ENCODE results near the gene PRPS2.

The PRPS2 gene

DNA sequence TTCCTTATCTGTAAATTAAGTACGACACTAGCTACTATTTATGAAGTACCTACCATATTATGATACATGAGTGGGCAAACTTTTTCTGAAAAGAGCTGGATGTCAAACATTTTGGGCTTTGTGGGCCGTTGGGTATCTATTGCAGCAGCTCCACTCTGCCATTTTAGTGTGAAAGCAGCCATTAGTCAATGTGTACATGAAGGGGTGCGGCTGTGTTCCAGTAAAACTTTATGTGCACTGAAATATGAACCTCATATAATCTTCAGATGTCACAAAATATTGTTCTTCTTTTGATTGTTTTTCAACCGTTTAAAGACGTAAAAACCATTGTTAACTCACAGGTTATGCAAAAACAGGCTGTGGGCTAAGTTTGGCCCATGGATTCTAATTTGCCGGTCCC, 14.1 kb downstream of the PRPS2 start:
- Histone ChIP-seq H3K36me3 (ENCODE audit: control insufficient read depth in 4 of 4, insufficient read depth in 4 of 4, low read length in 3 of 4) (peaks cover 2 to 24% (median 8%) of the 10 kb centered on the region in 4 experiments), H3K4me1 (ENCODE audit: control extremely low read depth in 1 of 4, control insufficient read depth in 4 of 4, insufficient read depth in 4 of 4, low read length in 3 of 4) (peaks cover 0 to 19% (median 5%) of the 10 kb centered on the region in 4 experiments), H3K4me3 (ENCODE audit: control insufficient read depth in 1 of 7, extremely low read depth in 1 of 7, insufficient read depth in 4 of 7, low read depth in 2 of 7, low read length in 6 of 7) (no peak overlapping the region), H3K9me3 (ENCODE audit: control extremely low read depth in 1 of 5, control insufficient read depth in 4 of 5, insufficient read depth in 2 of 5, low read depth in 1 of 5, low read length in 4 of 5) (no peaks in the 10 kb centered on the region), H3K27ac (ENCODE audit: insufficient read depth in 1 of 2, low read depth in 1 of 2, low read length in 2 of 2, poor library complexity in 1 of 2, severe bottlenecking in 2 of 2) (no peak overlapping the region), H3K27me3 (replicated peaks in 2 of 5; ENCODE audit: control insufficient read depth in 4 of 5, insufficient read depth in 5 of 5, low read length in 4 of 5) (no peaks in the 10 kb centered on the region)
- CTCF ChIA-PET: interaction anchor here (1.0 to 2.0 kb wide), 2 partner anchors 33 to 89 kb away, joined by 5 to 6 read pairs; no protein-coding TSS in a partner anchor
- no peak for DNase-seq
- 87% methylated on average over 5 of the region's 6 CpGs for WGBS (ENCODE audit: insufficient coverage)
- POLR2A ChIA-PET: no interaction called here

DNA sequence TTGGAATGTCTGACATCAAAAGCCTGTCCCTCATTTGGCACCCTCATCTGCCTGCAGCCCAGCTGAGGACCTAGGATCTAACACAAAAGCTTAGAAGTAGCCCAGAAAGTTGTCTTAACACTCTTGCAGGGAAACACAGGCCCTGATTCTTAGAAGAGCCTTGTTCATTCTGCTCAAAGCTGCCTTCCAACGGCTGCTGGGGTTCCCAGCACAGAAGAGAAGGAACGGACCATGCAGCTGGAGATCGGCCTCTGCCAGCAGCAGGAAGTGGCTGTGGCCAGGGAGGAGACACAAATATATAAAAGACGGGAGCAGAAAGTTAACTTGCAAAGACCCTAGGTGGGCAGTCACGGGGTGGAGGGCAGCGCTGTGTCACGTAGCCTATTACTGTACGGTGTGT, 20.4 kb downstream of the PRPS2 start:
- no peak overlapping the region for H3K27ac ChIP-seq (ENCODE audit: insufficient read depth in 1 of 2, low read depth in 1 of 2, low read length in 2 of 2, poor library complexity in 1 of 2, severe bottlenecking in 2 of 2)
- no peak overlapping the region for H3K4me3 ChIP-seq (ENCODE audit: control insufficient read depth in 1 of 7, extremely low read depth in 1 of 7, insufficient read depth in 4 of 7, low read depth in 2 of 7, low read length in 6 of 7)
- CTCF ChIA-PET: no interaction called here
- H3K27me3 ChIP-seq (replicated peaks in 2 of 5; ENCODE audit: control insufficient read depth in 4 of 5, insufficient read depth in 5 of 5, low read length in 4 of 5): peaks cover 0 to 5% (median 0%) of the 10 kb centered on the region in 5 experiments
- peaks cover 2 to 32% (median 11%) of the 10 kb centered on the region in 4 experiments for H3K36me3 ChIP-seq (ENCODE audit: control insufficient read depth in 4 of 4, insufficient read depth in 4 of 4, low read length in 3 of 4)
- no peaks in the 10 kb centered on the region for H3K9me3 ChIP-seq (ENCODE audit: control extremely low read depth in 1 of 5, control insufficient read depth in 4 of 5, insufficient read depth in 2 of 5, low read depth in 1 of 5, low read length in 4 of 5)
- no peak for DNase-seq
- POLR2A ChIA-PET: interaction anchor here (0.6 kb wide), 1 partner anchor 487 kb away, joined by 3 read pairs; no protein-coding TSS in a partner anchor
- 79% methylated on average over 8 of the region's 8 CpGs for WGBS (ENCODE audit: insufficient coverage)
- H3K4me1 ChIP-seq (ENCODE audit: control extremely low read depth in 1 of 4, control insufficient read depth in 4 of 4, insufficient read depth in 4 of 4, low read length in 3 of 4): peaks cover 0 to 2% (median 0%) of the 10 kb centered on the region in 4 experiments

DNA sequence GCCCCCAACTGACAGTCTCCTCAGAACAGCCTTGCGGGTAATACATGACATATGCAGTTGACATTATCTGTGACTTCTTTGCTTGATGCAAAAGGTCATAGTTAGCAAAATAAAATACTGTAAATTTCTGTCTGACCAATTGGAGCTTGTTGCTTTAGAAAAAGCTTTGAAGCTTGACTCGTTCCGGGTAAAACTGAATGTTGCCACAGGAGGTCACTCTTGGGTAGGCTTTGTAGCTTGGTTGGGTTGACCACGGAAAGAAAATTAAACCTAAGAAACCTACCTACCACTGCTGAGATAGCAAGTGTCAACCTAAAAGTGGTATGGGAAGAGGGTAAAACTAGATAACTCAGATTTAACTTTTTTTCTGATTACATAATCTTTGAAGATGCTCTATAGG, 23.2 kb downstream of the PRPS2 start:
- CTCF ChIA-PET: interaction anchor here (1.0 to 4.2 kb wide), 11 partner anchors 9 to 678 kb away, joined by 3 to 38 read pairs (median 5); no protein-coding TSS in a partner anchor
- no peak overlapping the region for H3K4me3 ChIP-seq (ENCODE audit: control insufficient read depth in 1 of 7, extremely low read depth in 1 of 7, insufficient read depth in 4 of 7, low read depth in 2 of 7, low read length in 6 of 7)
- DNase-seq: peak; percentile 49 to 77 (median 71)
- peaks cover 2 to 42% (median 17%) of the 10 kb centered on the region in 4 experiments for H3K36me3 ChIP-seq (ENCODE audit: control insufficient read depth in 4 of 4, insufficient read depth in 4 of 4, low read length in 3 of 4)
- POLR2A ChIA-PET: interaction anchor here (0.6 kb wide), 1 partner anchor 307 kb away, joined by 3 read pairs; no protein-coding TSS in a partner anchor
- H3K27me3 ChIP-seq (replicated peaks in 2 of 5; ENCODE audit: control insufficient read depth in 4 of 5, insufficient read depth in 5 of 5, low read length in 4 of 5): peaks cover 0 to 5% (median 0%) of the 10 kb centered on the region in 5 experiments
- H3K4me1 ChIP-seq (ENCODE audit: control extremely low read depth in 1 of 4, control insufficient read depth in 4 of 4, insufficient read depth in 4 of 4, low read length in 3 of 4): peaks cover 0 to 2% (median 0%) of the 10 kb centered on the region in 4 experiments
- WGBS (ENCODE audit: insufficient coverage): 22% methylated on average over 3 of the region's 4 CpGs
- no peaks in the 10 kb centered on the region for H3K9me3 ChIP-seq (ENCODE audit: control extremely low read depth in 1 of 5, control insufficient read depth in 4 of 5, insufficient read depth in 2 of 5, low read depth in 1 of 5, low read length in 4 of 5)
- H3K27ac ChIP-seq (ENCODE audit: insufficient read depth in 1 of 2, low read depth in 1 of 2, low read length in 2 of 2, poor library complexity in 1 of 2, severe bottlenecking in 2 of 2): no peak overlapping the region

DNA sequence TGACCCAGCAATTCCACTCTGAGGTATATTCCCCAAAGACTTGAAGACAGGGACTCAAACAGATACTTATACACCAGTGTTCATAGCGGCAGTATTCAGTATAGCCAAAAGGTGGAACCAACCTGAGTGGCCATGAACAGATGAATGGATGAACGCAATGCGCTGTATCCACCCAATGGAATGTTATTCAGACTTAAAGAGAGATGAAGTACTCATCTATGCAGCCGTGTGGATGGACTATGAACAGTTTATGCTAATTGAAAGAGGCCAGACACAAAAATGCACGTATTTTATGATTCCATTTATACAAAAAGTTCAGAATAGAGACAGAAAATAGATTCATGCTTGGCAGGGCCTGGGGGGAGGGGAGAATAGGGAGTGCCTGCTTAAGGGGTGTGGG, 26.3 kb downstream of the PRPS2 start:
- peaks cover 0 to 8% (median 0%) of the 10 kb centered on the region in 5 experiments for H3K27me3 ChIP-seq (replicated peaks in 2 of 5; ENCODE audit: control insufficient read depth in 4 of 5, insufficient read depth in 5 of 5, low read length in 4 of 5)
- H3K4me3 ChIP-seq (ENCODE audit: control insufficient read depth in 1 of 7, extremely low read depth in 1 of 7, insufficient read depth in 4 of 7, low read depth in 2 of 7, low read length in 6 of 7): no peak overlapping the region
- no peak overlapping the region for H3K27ac ChIP-seq (ENCODE audit: insufficient read depth in 1 of 2, low read depth in 1 of 2, low read length in 2 of 2, poor library complexity in 1 of 2, severe bottlenecking in 2 of 2)
- no peaks in the 10 kb centered on the region for H3K9me3 ChIP-seq (ENCODE audit: control extremely low read depth in 1 of 5, control insufficient read depth in 4 of 5, insufficient read depth in 2 of 5, low read depth in 1 of 5, low read length in 4 of 5)
- no peak for DNase-seq
- POLR2A ChIA-PET: no interaction called here
- no peaks in the 10 kb centered on the region for H3K4me1 ChIP-seq (ENCODE audit: control extremely low read depth in 1 of 4, control insufficient read depth in 4 of 4, insufficient read depth in 4 of 4, low read length in 3 of 4)
- CTCF ChIA-PET: no interaction called here
- peaks cover 4 to 38% (median 19%) of the 10 kb centered on the region in 4 experiments for H3K36me3 ChIP-seq (ENCODE audit: control insufficient read depth in 4 of 4, insufficient read depth in 4 of 4, low read length in 3 of 4)
- 71% methylated on average over 4 of the region's 5 CpGs for WGBS (ENCODE audit: insufficient coverage)

DNA sequence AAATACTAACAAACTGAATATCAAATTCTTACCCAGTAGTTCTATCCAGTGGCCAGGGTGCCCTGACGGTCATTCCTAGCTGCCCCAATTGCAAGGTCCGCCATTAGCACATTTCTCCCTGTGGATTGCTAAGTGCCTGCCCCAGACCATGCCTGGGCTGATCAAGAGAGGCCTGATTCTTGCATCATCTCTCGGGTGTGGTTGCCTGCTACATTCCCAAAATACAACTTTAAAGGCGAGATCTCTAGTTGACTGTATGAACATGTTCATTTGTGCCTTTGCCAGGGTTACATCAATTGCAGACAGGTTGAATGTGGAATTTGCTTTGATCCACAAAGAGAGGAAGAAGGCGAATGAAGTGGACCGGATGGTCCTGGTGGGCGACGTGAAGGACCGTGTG, 28.0 kb downstream of the PRPS2 start:
- CTCF ChIA-PET: interaction anchor here (0.6 to 1.6 kb wide), 3 partner anchors 72 to 127 kb away, joined by 3 to 7 read pairs (median 4); no protein-coding TSS in a partner anchor

DNA sequence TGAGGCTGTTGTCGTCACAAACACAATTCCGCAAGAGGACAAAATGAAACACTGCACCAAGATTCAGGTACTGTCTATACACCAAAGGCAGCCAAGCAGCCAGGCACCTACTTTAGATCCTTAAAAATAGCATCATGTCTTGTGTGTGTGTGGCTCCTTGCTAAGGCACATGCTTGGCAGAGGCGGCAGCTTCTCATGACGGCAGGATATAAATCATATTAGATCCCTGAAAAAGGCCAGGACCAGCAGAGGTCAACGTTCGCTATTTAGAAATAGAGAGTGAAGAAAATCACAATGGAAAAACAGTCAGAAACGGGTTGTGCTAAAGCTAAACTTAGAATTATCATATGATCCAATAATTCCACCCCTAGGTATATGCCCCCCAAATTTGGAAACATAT, 29.5 kb downstream of the PRPS2 start:
- Histone ChIP-seq H3K4me3 (ENCODE audit: control insufficient read depth in 1 of 7, extremely low read depth in 1 of 7, insufficient read depth in 4 of 7, low read depth in 2 of 7, low read length in 6 of 7) (no peak overlapping the region), H3K36me3 (ENCODE audit: control insufficient read depth in 4 of 4, insufficient read depth in 4 of 4, low read length in 3 of 4) (peaks cover 4 to 42% (median 21%) of the 10 kb centered on the region in 4 experiments), H3K27ac (ENCODE audit: insufficient read depth in 1 of 2, low read depth in 1 of 2, low read length in 2 of 2, poor library complexity in 1 of 2, severe bottlenecking in 2 of 2) (no peak overlapping the region), H3K4me1 (ENCODE audit: control extremely low read depth in 1 of 4, control insufficient read depth in 4 of 4, insufficient read depth in 4 of 4, low read length in 3 of 4) (no peaks in the 10 kb centered on the region), H3K9me3 (ENCODE audit: control extremely low read depth in 1 of 5, control insufficient read depth in 4 of 5, insufficient read depth in 2 of 5, low read depth in 1 of 5, low read length in 4 of 5) (no peaks in the 10 kb centered on the region), H3K27me3 (replicated peaks in 2 of 5; ENCODE audit: control insufficient read depth in 4 of 5, insufficient read depth in 5 of 5, low read length in 4 of 5) (peaks cover 0 to 3% (median 0%) of the 10 kb centered on the region in 5 experiments)
- DNase-seq: no peak
- WGBS (ENCODE audit: insufficient coverage): 95% methylated on average over 7 of the region's 7 CpGs
- CTCF ChIA-PET: interaction anchor here (1.6 kb wide), 1 partner anchor 76 kb away, joined by 4 read pairs; no protein-coding TSS in a partner anchor
- POLR2A ChIA-PET: no interaction called here

More for the DNA sequence above, 28.0 kb downstream of the PRPS2 start:
- H3K9me3 ChIP-seq (ENCODE audit: control extremely low read depth in 1 of 5, control insufficient read depth in 4 of 5, insufficient read depth in 2 of 5, low read depth in 1 of 5, low read length in 4 of 5): no peaks in the 10 kb centered on the region
- no peak overlapping the region for H3K27ac ChIP-seq (ENCODE audit: insufficient read depth in 1 of 2, low read depth in 1 of 2, low read length in 2 of 2, poor library complexity in 1 of 2, severe bottlenecking in 2 of 2)
- peaks cover 4 to 40% (median 18%) of the 10 kb centered on the region in 4 experiments for H3K36me3 ChIP-seq (ENCODE audit: control insufficient read depth in 4 of 4, insufficient read depth in 4 of 4, low read length in 3 of 4)
- H3K4me3 ChIP-seq (ENCODE audit: control insufficient read depth in 1 of 7, extremely low read depth in 1 of 7, insufficient read depth in 4 of 7, low read depth in 2 of 7, low read length in 6 of 7): no peak overlapping the region
- H3K4me1 ChIP-seq (ENCODE audit: control extremely low read depth in 1 of 4, control insufficient read depth in 4 of 4, insufficient read depth in 4 of 4, low read length in 3 of 4): no peaks in the 10 kb centered on the region
- H3K27me3 ChIP-seq (replicated peaks in 2 of 5; ENCODE audit: control insufficient read depth in 4 of 5, insufficient read depth in 5 of 5, low read length in 4 of 5): peaks cover 0 to 3% (median 0%) of the 10 kb centered on the region in 5 experiments
- 95% methylated on average over 9 of the region's 9 CpGs for WGBS (ENCODE audit: insufficient coverage)
- POLR2A ChIA-PET: no interaction called here
- DNase-seq: no peak

DNA sequence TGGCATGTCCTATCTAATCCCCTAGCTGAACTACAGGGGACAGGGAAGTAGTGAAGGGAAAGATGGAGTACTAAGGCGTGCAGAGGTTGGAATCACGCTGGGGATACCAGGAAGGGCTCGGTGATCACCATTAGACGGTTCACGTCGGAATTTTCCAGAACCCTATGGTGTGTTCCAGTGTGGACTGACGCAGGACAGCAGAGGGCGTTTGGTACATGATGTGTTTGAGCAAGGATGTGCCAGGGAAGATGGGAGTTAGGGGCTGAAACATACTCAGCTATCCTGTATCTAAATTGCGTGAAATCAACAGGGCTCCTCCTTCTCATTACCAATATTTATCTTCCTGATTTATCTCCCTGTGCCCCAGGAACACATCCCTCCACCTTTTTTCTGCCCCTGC, 33.7 kb downstream of the PRPS2 start:
- H3K9me3 ChIP-seq (ENCODE audit: control extremely low read depth in 1 of 5, control insufficient read depth in 4 of 5, insufficient read depth in 2 of 5, low read depth in 1 of 5, low read length in 4 of 5): no peaks in the 10 kb centered on the region
- 85% methylated on average over 7 of the region's 9 CpGs for WGBS (ENCODE audit: insufficient coverage)
- no peak for DNase-seq
- POLR2A ChIA-PET: no interaction called here
- peaks cover 0 to 10% (median 0%) of the 10 kb centered on the region in 5 experiments for H3K27me3 ChIP-seq (replicated peaks in 2 of 5; ENCODE audit: control insufficient read depth in 4 of 5, insufficient read depth in 5 of 5, low read length in 4 of 5)
- no peak overlapping the region for H3K4me3 ChIP-seq (ENCODE audit: control insufficient read depth in 1 of 7, extremely low read depth in 1 of 7, insufficient read depth in 4 of 7, low read depth in 2 of 7, low read length in 6 of 7)
- no peak overlapping the region for H3K27ac ChIP-seq (ENCODE audit: insufficient read depth in 1 of 2, low read depth in 1 of 2, low read length in 2 of 2, poor library complexity in 1 of 2, severe bottlenecking in 2 of 2)
- no peaks in the 10 kb centered on the region for H3K4me1 ChIP-seq (ENCODE audit: control extremely low read depth in 1 of 4, control insufficient read depth in 4 of 4, insufficient read depth in 4 of 4, low read length in 3 of 4)
- CTCF ChIA-PET: no interaction called here
- H3K36me3 ChIP-seq (ENCODE audit: control insufficient read depth in 4 of 4, insufficient read depth in 4 of 4, low read length in 3 of 4): peaks cover 3 to 29% (median 11%) of the 10 kb centered on the region in 4 experiments

All from common myeloid progenitor, CD34-positive (primary cell).